ENCODE data around the gene MGAT5.
A peak's percentile ranks its signal among the peaks of the same experiment; 100 is the strongest.

Gene MGAT5

GRCh38 chr2:134395779-134396178 lies 141.9 kb downstream of the MGAT5 start:
- Histone ChIP-seq H3K27me3 (ENCODE audit: insufficient read depth, poor library complexity, severe bottlenecking) (no peaks in the 10 kb centered on the region), H3K4me3 (ENCODE audit: severe bottlenecking) (no peak overlapping the region), H3K27ac (ENCODE audit: poor library complexity, severe bottlenecking) (peak overlapping the region; percentile 86), H3K36me3 (ENCODE audit: low read depth) (no peaks in the 10 kb centered on the region), H3K9me3 (ENCODE audit: severe bottlenecking) (no peaks in the 10 kb centered on the region), H3K4me1 (ENCODE audit: insufficient read depth, poor library complexity, severe bottlenecking) (peaks cover 36% of the 10 kb centered on the region)
- DNase-seq (ENCODE audit: low spot score) = no peak
- ATAC-seq (ENCODE audit: low read depth) = no peak
- TF ChIP-seq, protein P1, sequence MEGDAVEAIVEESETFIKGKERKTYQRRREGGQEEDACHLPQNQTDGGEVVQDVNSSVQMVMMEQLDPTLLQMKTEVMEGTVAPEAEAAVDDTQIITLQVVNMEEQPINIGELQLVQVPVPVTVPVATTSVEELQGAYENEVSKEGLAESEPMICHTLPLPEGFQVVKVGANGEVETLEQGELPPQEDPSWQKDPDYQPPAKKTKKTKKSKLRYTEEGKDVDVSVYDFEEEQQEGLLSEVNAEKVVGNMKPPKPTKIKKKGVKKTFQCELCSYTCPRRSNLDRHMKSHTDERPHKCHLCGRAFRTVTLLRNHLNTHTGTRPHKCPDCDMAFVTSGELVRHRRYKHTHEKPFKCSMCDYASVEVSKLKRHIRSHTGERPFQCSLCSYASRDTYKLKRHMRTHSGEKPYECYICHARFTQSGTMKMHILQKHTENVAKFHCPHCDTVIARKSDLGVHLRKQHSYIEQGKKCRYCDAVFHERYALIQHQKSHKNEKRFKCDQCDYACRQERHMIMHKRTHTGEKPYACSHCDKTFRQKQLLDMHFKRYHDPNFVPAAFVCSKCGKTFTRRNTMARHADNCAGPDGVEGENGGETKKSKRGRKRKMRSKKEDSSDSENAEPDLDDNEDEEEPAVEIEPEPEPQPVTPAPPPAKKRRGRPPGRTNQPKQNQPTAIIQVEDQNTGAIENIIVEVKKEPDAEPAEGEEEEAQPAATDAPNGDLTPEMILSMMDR (IDR thresholded peaks at IDR 0.05; ENCODE audit: poor library complexity, severe bottlenecking) = no peak

GRCh38 chr2:134396493-134396892 lies 142.6 kb downstream of the MGAT5 start:
- Histone ChIP-seq H3K4me3 (ENCODE audit: severe bottlenecking) (no peak overlapping the region), H3K27ac (ENCODE audit: poor library complexity, severe bottlenecking) (peak overlapping the region; percentile 86), H3K9me3 (ENCODE audit: severe bottlenecking) (no peaks in the 10 kb centered on the region), H3K36me3 (ENCODE audit: low read depth) (no peaks in the 10 kb centered on the region), H3K27me3 (ENCODE audit: insufficient read depth, poor library complexity, severe bottlenecking) (no peaks in the 10 kb centered on the region), H3K4me1 (ENCODE audit: insufficient read depth, poor library complexity, severe bottlenecking) (peaks cover 38% of the 10 kb centered on the region)
- DNase-seq (ENCODE audit: low spot score) (no peak), ATAC-seq (ENCODE audit: low read depth) (no peak)
- TF ChIP-seq, protein P1 (IDR thresholded peaks at IDR 0.05; ENCODE audit: poor library complexity, severe bottlenecking) = no peak

GRCh38 chr2:134397146-134397896 lies 143.4 kb downstream of the MGAT5 start:
- peaks cover 38% of the 10 kb centered on the region for H3K4me1 ChIP-seq (ENCODE audit: insufficient read depth, poor library complexity, severe bottlenecking)
- H3K9me3 ChIP-seq (ENCODE audit: severe bottlenecking) = no peaks in the 10 kb centered on the region
- TF ChIP-seq, protein P1 (IDR thresholded peaks at IDR 0.05; ENCODE audit: poor library complexity, severe bottlenecking) = no peak
- no peaks in the 10 kb centered on the region for H3K36me3 ChIP-seq (ENCODE audit: low read depth)
- H3K4me3 ChIP-seq (ENCODE audit: severe bottlenecking) = no peak overlapping the region
- H3K27me3 ChIP-seq (ENCODE audit: insufficient read depth, poor library complexity, severe bottlenecking) = no peaks in the 10 kb centered on the region
- no peak for DNase-seq (ENCODE audit: low spot score)
- peak overlapping the region; percentile 86 for H3K27ac ChIP-seq (ENCODE audit: poor library complexity, severe bottlenecking)
- no peak for ATAC-seq (ENCODE audit: low read depth)

GRCh38 chr2:134398300-134398699 lies 144.4 kb downstream of the MGAT5 start:
- Histone ChIP-seq H3K4me1 (ENCODE audit: insufficient read depth, poor library complexity, severe bottlenecking) (peaks cover 38% of the 10 kb centered on the region), H3K27me3 (ENCODE audit: insufficient read depth, poor library complexity, severe bottlenecking) (no peaks in the 10 kb centered on the region), H3K9me3 (ENCODE audit: severe bottlenecking) (no peaks in the 10 kb centered on the region), H3K36me3 (ENCODE audit: low read depth) (no peaks in the 10 kb centered on the region; the same call in 1 of the 2 replicates), H3K4me3 (ENCODE audit: severe bottlenecking) (no peak overlapping the region), H3K27ac (ENCODE audit: poor library complexity, severe bottlenecking) (peak overlapping the region; percentile 86)
- ATAC-seq (ENCODE audit: low read depth) (peak; percentile 96), DNase-seq (ENCODE audit: low spot score) (no peak)
- TF ChIP-seq, protein P1 (IDR thresholded peaks at IDR 0.05; ENCODE audit: poor library complexity, severe bottlenecking) = no peak

- no peak for DNase-seq (ENCODE audit: low spot score)
- H3K27me3 ChIP-seq (ENCODE audit: insufficient read depth, poor library complexity, severe bottlenecking) = no peaks in the 10 kb centered on the region
- peaks cover 38% of the 10 kb centered on the region for H3K4me1 ChIP-seq (ENCODE audit: insufficient read depth, poor library complexity, severe bottlenecking)
- H3K4me3 ChIP-seq (ENCODE audit: severe bottlenecking) = no peak overlapping the region
- H3K27ac ChIP-seq (ENCODE audit: poor library complexity, severe bottlenecking) = peak overlapping the region; percentile 86
- H3K9me3 ChIP-seq (ENCODE audit: severe bottlenecking) = no peaks in the 10 kb centered on the region
- TF ChIP-seq, protein P1 (IDR thresholded peaks at IDR 0.05; ENCODE audit: poor library complexity, severe bottlenecking) = no peak
- no peak for ATAC-seq (ENCODE audit: low read depth)
- H3K36me3 ChIP-seq (ENCODE audit: low read depth) = no peaks in the 10 kb centered on the region; the same call in 1 of the 2 replicates
These were observed 145.2 kb downstream of the MGAT5 start for GRCh38 chr2:134399096-134399495.
